Measurements from ENCODE around the gene TSSK2.

The TSSK2 gene

DNA sequence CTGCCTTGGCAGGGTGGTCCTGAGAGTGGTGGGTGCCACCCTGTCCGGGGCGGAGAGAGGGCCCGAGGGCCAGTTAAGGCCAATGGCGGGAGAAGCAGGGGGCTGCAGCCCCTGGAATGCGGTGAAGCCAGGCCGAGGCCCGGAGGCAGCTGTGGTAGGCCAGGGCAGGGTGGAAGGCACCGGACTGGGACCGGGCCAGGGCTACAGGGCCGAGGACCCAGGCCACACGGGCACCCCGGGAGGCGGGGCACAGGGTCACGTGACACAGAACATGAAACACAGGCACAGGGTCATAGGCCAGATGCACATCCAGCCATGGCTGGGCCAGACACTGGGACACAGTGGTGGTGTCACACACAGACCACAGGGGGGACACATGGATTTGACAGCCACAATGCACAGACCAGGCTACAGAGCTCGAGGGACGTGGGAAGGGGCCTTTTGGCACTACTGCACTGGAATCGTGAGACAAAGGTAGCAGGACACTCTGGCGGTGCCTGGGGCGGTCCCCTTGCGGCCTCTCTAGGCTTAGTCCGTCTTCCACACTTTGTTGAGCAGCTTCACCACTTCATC is 44.6 kb downstream of the TSSK2 start:
- TF ChIP-seq, protein P1, sequence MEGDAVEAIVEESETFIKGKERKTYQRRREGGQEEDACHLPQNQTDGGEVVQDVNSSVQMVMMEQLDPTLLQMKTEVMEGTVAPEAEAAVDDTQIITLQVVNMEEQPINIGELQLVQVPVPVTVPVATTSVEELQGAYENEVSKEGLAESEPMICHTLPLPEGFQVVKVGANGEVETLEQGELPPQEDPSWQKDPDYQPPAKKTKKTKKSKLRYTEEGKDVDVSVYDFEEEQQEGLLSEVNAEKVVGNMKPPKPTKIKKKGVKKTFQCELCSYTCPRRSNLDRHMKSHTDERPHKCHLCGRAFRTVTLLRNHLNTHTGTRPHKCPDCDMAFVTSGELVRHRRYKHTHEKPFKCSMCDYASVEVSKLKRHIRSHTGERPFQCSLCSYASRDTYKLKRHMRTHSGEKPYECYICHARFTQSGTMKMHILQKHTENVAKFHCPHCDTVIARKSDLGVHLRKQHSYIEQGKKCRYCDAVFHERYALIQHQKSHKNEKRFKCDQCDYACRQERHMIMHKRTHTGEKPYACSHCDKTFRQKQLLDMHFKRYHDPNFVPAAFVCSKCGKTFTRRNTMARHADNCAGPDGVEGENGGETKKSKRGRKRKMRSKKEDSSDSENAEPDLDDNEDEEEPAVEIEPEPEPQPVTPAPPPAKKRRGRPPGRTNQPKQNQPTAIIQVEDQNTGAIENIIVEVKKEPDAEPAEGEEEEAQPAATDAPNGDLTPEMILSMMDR (conservative IDR thresholded peaks at IDR 0.05): no peak
- H3K27ac ChIP-seq: 0 out of 2 replicates have a peak overlapping the region, but pooled peaks have one; percentile 95

DNA sequence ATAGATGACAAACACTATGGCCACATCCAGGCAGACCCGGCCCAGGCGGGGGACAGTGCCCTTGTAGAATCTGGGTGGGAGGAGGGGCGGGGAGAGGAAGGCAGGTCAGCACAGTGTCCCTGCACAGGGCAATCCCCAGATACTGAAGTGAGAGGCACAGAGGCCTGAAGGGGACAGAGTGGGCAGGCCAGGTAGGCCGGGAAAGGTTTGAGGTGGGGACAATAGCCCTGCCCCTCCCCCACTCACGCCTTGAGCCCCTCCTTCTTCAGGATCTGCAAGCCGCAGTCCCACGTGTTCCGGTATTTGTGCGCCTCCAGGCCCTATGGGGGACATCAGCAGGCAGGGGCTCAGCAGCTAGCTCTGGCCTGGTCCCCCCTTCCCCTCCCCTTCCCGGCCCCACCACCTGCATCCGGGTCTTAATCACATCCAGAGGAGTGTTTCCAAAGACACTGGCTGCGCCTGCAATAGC is 45.1 kb downstream of the TSSK2 start:
- H3K27ac ChIP-seq: peak overlapping the region; percentile 95
- TF ChIP-seq, protein P1 (conservative IDR thresholded peaks at IDR 0.05): no peak

DNA sequence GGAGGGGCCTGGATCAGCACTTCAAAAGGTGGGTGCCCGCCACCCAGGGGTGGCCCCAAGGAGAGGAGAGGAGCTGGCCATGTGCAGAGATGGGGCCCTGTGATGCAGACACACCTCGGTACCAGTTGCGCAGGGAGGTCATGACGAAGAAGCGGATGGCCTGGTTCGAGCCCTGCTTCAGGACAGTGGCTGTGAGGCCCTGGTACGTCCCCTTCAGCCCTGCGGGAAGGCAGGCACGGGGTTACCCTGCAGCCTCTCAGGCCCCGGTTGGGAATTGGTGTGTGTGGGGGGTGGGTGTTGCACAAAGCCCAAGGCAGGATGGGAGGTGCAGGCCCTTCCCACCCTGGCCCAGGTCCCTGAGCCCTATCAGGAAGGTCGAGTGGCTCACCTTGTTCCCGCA is 45.6 kb downstream of the TSSK2 start:
- TF ChIP-seq, protein P1 (conservative IDR thresholded peaks at IDR 0.05): no peak
- H3K27ac ChIP-seq: peak overlapping the region; percentile 95

DNA sequence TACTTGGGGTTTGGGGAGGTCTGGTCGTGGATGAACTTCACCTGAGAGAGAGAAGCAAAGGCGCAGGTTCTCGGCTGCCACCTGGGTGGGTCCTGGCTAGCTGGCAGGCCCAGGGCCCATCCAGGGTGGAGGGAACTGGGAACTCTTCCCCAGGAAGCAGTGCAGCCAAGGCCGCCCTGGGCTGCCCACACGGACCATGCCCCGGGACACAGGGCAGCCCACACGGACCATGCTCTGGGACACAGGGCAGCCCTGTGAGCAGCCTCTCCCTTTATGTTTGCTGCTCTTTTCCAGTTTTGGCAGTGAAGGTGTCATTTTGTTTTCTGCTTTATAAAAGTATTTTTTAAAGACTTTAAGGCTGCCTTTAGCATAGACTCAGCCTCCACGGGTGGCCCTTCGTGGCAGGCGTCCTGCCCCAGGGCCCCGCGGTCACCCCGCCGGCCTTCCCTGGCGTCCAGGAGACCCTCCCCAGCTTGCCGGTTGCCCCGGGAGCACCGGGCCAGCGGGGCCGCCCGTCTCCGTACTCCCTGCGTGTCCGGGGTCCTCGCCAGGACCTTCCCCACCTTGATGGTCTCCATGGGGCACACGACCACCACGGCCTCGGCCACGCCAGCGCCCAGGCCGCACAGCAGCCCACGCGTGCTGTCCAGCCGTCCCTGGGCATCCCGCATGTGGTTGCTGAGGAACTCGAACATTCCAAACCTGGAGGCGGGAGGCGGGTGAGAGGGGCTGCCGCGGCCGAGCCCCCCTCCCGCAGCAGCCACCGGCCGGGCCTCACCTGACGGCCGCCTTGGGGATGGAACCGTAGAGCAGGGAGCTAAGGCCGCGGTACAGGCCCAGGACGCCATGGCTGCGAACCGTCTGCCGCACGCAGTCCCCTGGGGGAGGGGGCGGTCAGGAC is 46.3 kb downstream of the TSSK2 start:
- H3K27ac ChIP-seq: peak overlapping the region; percentile 95
- TF ChIP-seq, protein P1 (conservative IDR thresholded peaks at IDR 0.05): no peak

DNA sequence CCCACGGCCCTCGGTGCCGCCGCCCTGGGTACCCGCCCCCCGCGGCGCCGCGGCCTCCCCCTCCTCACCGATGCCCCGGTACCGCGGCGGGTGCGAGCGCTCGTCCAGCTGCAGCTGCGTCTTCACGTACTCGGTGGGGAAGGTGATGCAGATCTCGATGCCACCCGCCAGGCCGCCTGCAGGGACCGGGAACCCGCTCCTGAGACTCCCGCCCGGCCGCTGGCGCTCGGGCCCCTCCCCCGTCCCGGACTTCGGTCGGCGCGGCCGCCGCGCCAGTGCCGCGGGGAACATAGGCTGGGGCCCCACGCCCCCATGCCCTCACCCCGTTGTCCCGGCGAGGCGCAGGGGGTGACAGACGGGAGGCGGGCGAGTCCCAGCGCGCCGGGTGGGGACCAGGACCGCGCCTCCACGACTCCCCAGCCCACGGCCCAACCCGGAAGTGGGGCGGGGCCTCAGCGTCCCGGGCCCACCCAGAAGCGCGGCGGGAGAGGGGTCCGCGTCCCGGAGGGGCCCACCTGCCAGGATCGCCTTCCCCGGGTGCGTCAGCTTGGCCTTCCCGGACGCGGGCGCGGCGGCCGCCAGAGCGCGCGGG is 47.1 kb downstream of the TSSK2 start:
- H3K27ac ChIP-seq: peak overlapping the region; percentile 95
- TF ChIP-seq, protein P1 (conservative IDR thresholded peaks at IDR 0.05): no peak

DNA sequence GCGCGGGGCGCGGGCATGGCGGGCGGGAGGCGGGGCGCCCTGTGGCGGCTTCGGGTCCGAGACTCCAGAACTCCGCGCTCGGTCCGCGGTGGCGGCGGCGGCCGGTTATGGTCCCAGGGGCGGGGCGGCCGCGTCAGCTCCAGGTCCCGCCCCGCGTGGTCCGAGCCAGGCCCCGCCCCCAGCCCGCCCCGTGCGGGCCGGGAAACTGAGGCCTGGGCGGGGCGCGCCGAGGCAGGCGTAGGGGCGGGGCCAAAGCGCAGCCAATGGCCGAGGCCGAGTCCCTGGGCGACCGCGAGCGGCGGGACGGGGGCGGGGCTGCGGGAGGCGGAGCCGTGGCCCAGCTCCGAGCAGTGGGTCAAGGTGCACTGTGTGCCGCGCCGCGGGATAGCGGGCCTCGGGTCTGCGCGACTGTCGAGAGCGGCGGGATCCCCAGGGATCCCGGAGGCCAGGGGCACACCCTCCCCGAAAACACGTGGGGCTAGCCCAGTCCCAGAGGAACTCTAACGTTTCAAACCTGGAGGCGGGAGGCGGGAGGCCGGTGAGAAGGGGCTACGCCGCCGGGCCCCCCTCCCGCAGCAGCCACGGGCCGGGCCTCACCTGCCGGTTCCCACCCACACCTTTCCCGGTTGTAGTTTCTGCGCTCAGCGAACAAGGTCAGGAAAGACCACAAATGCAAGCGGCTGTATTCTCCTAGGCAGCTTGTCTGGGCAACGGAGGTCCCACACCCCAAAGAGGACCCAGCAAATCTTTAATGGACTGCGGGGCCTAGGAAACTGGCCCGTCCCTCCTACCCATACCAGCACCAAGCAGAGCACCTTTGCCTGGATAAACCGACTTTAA is 47.8 kb downstream of the TSSK2 start, which contains the start of gene SLC25A1:
Gene SLC25A1 (minus strand): TSS at position 80 of the 840 bp plus-strand sequence. CDS start 63 bp downstream, at position 17.
- TF ChIP-seq, protein P1 (conservative IDR thresholded peaks at IDR 0.05): no peak
- H3K27ac ChIP-seq: peak within 1 kb of the TSS; percentile 95

Data from VCaP (cell line).